G401.6 (cell line): ENCODE results near the gene STK38L.

Experiments
- FAIRE-seq: peaks from 2 replicates; lab custom pipeline; 2012; peaks lifted over from hg19 to GRCh38; lab: Jason Lieb, UNC

Gene STK38L

GRCh38 chr12:27279826-27280225 is 35.7 kb downstream of the STK38L start:
- FAIRE-seq = no peak

DNA sequence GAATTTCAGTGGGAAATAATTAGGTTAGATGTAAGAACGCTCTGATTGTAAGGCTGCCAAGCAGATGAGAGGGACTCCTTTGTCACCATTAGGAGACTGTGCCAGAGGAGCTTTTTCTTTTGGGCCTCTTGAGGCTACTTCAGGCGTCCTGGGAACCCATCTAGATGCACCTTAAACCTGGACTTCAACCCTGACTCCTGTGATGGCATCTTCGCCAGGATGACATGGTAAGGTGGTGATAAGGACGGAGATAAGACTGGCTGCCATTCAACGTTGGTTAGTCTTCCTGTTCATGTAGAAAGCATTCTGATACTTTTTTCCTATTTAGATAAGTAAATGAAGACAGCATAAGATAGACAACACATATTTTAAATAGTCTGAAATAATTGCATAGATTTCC is 36.3 kb downstream of the STK38L start:
- no peak for FAIRE-seq

- no peak for FAIRE-seq
Measured at GRCh38 chr12:27282754-27283153, 38.7 kb downstream of the STK38L start.

GRCh38 chr12:27284021-27284420 is 39.9 kb downstream of the STK38L start:
- no peak for FAIRE-seq

GRCh38 chr12:27284751-27285150 is 40.7 kb downstream of the STK38L start:
- no peak for FAIRE-seq

DNA sequence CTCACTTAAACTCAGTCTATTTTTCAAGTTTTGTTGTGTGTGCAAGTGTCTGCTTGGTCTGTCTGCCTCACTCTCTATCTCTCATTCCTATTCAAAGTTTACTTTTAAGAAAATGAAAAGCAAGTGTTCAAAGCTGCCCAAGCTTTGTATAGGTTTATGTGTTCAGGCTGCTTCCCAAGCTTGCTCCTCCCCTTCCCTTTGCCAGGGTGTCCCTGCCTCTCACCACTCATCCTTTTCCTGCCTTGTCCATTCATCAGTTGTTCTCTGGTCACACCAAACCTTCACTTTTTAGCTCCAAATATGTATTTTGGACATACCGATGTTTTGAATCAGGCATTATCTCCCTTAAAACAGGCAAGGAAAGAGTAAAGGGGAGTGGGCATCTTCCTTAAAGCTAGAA is 41.3 kb downstream of the STK38L start:
- FAIRE-seq = no peak

GRCh38 chr12:27289414-27289813 is 45.3 kb downstream of the STK38L start:
- no peak for FAIRE-seq

DNA sequence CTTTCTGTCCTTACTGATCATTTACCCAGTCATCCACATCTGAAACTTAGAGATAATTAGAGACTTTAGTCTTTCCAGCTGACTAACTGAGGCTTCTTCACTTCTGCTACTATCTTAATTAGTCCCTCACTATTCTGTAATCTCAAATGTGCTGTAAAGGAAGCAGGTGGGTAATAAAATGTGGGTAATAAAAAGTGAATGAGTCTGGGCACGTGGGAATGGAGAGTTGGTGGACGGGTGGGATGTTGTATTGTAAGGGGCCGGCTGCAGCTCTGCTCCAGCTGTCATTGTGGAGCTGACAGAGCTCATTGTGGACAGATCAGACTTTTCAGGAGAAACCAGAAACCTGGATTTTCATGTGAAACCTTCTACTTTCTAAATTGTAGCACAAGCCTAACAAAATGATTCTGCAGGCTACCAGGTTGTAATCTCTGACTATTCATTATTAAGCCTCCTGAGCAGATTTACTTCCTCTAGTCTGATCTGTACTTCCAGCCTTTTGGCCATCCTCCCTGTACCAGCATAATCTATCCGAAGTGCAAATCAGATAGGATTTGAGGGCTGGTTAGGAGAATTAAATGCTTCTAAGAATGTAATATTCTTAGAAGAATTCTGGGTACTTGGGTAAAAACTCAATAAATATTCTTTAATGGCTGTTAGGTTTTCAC is 46.5 kb downstream of the STK38L start:
- FAIRE-seq = no peak

DNA sequence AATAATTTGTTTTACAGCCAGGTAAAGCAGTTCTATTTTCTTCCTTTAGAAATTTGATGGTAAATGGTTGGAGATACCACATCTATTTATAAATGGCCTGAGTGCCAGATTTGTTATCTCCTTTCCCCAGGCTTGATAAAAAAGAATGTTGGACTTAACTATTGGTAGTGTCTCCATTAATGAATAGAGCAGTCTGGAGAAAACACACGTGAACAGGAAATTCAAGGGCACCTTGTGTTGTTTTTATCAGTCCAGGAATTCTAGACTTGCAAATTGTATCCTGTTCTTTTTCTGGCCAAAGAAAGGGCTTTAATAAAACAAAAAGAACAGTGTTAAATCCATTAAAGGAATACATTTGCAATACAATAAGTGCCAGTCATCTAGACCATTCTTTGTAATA is 47.8 kb downstream of the STK38L start:
- FAIRE-seq = no peak

GRCh38 chr12:27292718-27293117 is 48.6 kb downstream of the STK38L start:
- no peak for FAIRE-seq

DNA sequence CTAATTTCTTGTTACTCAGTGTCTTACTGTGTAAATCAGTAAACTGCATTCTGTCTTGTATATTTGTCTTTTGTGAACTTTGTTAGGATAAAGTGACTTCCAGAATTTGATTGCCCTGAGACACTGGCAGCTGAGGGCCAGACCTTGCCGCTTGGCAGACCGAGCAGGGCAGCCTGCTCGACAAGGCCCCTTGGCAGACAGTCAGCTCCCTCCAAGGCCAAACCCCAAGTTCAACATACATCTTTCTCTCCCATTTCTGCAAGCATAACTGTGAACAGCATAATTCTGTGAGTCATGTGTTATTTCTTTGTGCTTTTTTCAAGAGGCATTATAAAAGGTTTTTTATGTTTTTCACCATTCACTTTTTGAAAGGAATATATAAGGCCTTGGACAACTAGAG is 49.4 kb downstream of the STK38L start:
- FAIRE-seq = no peak

- FAIRE-seq = no peak
Measured at GRCh38 chr12:27296674-27297073, 52.6 kb downstream of the STK38L start.

- no peak for FAIRE-seq
Measured at GRCh38 chr12:27297566-27297965, 53.5 kb downstream of the STK38L start.

- no peak for FAIRE-seq
Measured at GRCh38 chr12:27299102-27299501, 55.0 kb downstream of the STK38L start.

DNA sequence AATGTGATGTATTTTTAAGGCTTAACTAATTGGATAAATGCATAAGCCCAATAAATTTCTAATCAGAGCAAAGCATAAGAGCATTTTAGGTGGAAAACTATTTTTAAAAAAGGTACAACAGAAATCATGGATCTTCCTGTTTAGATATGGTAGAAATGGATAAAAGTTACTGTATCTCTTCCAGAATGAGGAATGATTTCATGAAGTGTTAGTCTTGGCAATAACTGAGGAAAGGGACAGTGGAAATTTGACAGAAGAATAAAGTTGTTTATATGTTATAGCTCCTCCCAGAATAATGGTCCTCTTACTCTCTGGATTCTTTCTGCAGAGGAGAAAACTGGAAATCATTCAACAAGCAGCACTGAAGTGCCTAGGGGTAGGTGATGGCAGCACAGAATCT is 56.1 kb downstream of the STK38L start:
- no peak for FAIRE-seq

- FAIRE-seq = no peak
Measured at GRCh38 chr12:27303139-27304111, 59.3 kb downstream of the STK38L start.

DNA sequence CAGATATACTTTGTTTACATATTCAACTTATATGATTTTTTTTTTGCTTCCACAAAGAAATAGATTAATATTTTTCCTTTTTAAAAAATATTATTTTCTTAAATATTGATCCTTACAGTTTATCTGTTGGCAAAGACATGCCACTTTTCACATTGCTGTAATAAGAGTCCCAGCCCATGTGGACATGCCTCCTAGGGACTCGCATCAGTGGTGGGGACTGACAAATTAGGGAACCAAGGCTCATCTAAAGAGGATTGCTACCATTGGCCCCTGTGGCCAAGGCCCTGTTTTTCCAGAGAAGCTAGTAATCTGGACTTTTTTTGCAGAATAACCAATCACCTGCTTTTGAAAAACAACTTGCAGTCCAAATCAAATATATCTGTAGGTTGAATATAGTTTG is 60.8 kb downstream of the STK38L start:
- no peak for FAIRE-seq

- peak; percentile 98 for FAIRE-seq
Measured at GRCh38 chr12:27305673-27306456, 61.8 kb downstream of the STK38L start.

- FAIRE-seq = no peak
Measured at GRCh38 chr12:27309293-27309994, 65.4 kb downstream of the STK38L start.

DNA sequence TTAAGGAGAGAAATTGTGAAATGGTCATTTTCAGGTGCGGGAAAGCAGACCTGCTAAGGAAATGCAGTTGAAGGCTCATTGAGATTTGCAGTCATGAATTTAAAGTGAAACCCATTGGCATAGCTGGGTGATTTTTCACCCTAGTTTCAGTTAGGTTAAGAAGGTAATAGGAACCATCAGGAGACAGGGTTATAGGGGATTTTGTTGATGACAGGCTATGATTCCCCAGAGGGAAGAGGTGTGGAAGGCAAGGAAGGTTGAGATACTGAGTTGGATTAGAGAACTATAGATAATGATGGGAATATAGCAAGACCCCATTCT is 65.9 kb downstream of the STK38L start:
- FAIRE-seq = no peak

- no peak for FAIRE-seq
Measured at GRCh38 chr12:27316947-27317346, 72.9 kb downstream of the STK38L start.

- FAIRE-seq = no peak
Measured at GRCh38 chr12:27319409-27319808, 75.3 kb downstream of the STK38L start.
